ENCODE data around the gene APBB2.

GRCh38 chr4:41185614-41186592 is 28.4 kb downstream of the APBB2 start:
- no peak for TF ChIP-seq EZH2phosphoT487 (IDR thresholded peaks at IDR 0.05; ENCODE audit: insufficient read depth, low read depth)
- no peak for TF ChIP-seq EZH2 (IDR thresholded peaks at IDR 0.05; ENCODE audit: insufficient read depth, poor library complexity, severe bottlenecking)
